ENCODE results near the gene EDNRB.

Gene EDNRB

DNA sequence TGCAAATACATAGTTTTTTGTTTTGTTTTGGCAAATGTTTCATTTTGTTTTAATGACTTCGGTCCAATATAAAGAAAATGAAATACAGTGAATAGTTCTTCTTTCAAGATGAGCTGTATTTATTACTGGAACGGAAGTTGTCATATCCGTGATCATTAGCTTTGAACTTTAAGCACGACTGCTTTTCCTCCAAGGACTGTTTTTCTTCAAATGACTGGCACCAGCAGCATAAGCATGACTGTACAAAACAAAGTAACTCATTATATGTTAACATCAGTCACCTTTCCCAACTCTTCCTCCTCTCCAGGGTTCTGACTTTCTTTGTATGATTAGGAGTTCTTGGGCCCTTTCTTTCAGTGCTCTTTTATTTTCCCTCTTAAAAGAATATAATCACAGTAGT is 20.5 kb downstream of the EDNRB start:
- H3K4me3 ChIP-seq (ENCODE audit: low read depth, low read length), result no peak overlapping the region; the same call in 1 of the 2 replicates
- peak; percentile 67 for DNase-seq (ENCODE audit: low read depth)
- TF ChIP-seq, protein P1, sequence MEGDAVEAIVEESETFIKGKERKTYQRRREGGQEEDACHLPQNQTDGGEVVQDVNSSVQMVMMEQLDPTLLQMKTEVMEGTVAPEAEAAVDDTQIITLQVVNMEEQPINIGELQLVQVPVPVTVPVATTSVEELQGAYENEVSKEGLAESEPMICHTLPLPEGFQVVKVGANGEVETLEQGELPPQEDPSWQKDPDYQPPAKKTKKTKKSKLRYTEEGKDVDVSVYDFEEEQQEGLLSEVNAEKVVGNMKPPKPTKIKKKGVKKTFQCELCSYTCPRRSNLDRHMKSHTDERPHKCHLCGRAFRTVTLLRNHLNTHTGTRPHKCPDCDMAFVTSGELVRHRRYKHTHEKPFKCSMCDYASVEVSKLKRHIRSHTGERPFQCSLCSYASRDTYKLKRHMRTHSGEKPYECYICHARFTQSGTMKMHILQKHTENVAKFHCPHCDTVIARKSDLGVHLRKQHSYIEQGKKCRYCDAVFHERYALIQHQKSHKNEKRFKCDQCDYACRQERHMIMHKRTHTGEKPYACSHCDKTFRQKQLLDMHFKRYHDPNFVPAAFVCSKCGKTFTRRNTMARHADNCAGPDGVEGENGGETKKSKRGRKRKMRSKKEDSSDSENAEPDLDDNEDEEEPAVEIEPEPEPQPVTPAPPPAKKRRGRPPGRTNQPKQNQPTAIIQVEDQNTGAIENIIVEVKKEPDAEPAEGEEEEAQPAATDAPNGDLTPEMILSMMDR (IDR thresholded peaks at IDR 0.05; ENCODE audit: low read depth, low read length, missing control alignments), result no peak

- TF ChIP-seq, protein P1 (IDR thresholded peaks at IDR 0.05; ENCODE audit: low read depth, low read length, missing control alignments), result no peak
- no peak for DNase-seq (ENCODE audit: low read depth)
- no peak overlapping the region for H3K4me3 ChIP-seq (ENCODE audit: low read depth, low read length)
These were observed 21.7 kb downstream of the EDNRB start for GRCh38 chr13:77896977-77897376.

DNA sequence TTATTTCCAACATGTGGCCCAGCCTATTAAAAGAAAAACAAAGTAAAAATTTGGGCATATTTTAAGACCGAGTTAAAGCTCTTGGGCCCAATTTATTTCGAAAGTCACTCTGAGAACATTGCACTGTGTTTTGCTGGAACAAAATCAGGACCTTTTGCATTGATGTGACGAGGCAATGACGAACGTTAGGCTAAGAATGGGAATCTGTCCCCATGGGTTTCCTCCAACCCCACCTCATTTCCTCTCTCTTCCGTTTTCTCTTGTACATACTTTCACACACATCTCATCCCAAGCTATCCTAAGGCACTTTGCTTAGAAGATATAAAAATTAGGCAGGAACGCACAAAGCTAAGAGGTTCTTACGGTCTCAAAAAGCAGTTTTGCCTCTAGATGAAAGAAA is 22.1 kb downstream of the EDNRB start:
- H3K4me3 ChIP-seq (ENCODE audit: low read depth, low read length), result no peak overlapping the region
- DNase-seq (ENCODE audit: low read depth), result no peak
- TF ChIP-seq, protein P1 (IDR thresholded peaks at IDR 0.05; ENCODE audit: low read depth, low read length, missing control alignments), result no peak

- no peak for DNase-seq (ENCODE audit: low read depth)
- TF ChIP-seq, protein P1 (IDR thresholded peaks at IDR 0.05; ENCODE audit: low read depth, low read length, missing control alignments), result no peak
- H3K4me3 ChIP-seq (ENCODE audit: low read depth, low read length), result no peak overlapping the region
These were observed 23.9 kb downstream of the EDNRB start for GRCh38 chr13:77894743-77895142.

DNA sequence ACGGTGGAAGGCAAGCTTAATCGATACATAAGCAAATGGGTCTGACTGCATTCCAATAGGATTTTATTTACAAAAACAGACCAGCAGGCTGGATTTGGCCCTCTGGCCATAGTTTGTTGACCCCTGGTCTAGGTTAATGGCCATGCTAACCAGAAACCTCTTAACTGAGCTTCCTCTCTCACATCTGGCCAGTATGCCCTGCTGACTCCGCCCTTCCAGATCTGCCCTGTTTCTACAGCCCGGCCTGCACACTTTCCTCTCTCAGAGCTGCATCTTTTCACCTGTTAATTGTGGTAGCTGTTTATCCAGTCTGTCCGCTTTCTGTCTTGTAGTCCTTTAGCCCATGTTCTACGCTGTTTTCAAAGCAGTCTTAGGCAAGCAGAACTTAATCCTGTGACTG is 25.6 kb downstream of the EDNRB start:
- no peak overlapping the region for H3K4me3 ChIP-seq (ENCODE audit: low read depth, low read length)
- TF ChIP-seq, protein P1 (IDR thresholded peaks at IDR 0.05; ENCODE audit: low read depth, low read length, missing control alignments), result no peak
- DNase-seq (ENCODE audit: low read depth), result no peak

GRCh38 chr13:77892491-77892890 is 26.1 kb downstream of the EDNRB start:
- no peak for DNase-seq (ENCODE audit: low read depth)
- TF ChIP-seq, protein P1 (IDR thresholded peaks at IDR 0.05; ENCODE audit: low read depth, low read length, missing control alignments), result no peak
- H3K4me3 ChIP-seq (ENCODE audit: low read depth, low read length), result no peak overlapping the region

- no peak for DNase-seq (ENCODE audit: low read depth)
- no peak overlapping the region for H3K4me3 ChIP-seq (ENCODE audit: low read depth, low read length)
- TF ChIP-seq, protein P1 (IDR thresholded peaks at IDR 0.05; ENCODE audit: low read depth, low read length, missing control alignments), result no peak
These were observed 27.1 kb downstream of the EDNRB start for GRCh38 chr13:77891486-77891885.
